Head of caudate nucleus (tissue), 42 donors: ENCODE data around the gene LYST.
"Not testable (repeated sequence)": the region's sequence is repeated elsewhere in the genome, so short reads cannot be mapped to it uniquely, and the experiment has no call there.

Source experiments
- DNase-seq, 42 donors: peaks; one replicate each; pipeline versions ENCODE4 v3.0.0 to v3.0.0-alpha.2; 2020 to 2021; ENCODE audit warnings: mixed read lengths in 7 of 42
- intact Hi-C: fragments of 100-400 bp; cut with DNase I; formaldehyde crosslinking; loops from one replicate; pipeline ENCODE4 v1.15.0; 2022

The LYST gene

GRCh38 chr1:235632506-235633401 is 234.0 kb downstream of the LYST start:
- DNase-seq: no peak
- intact Hi-C loops: no loop called here

- DNase-seq: no peak
- intact Hi-C loops: no loop called here
Observed at GRCh38 chr1:235631816-235632215, 234.9 kb downstream of the LYST start.

GRCh38 chr1:235628316-235629005 is 238.2 kb downstream of the LYST start:
- DNase-seq: no peak
- intact Hi-C loops: no loop called here

GRCh38 chr1:235625831-235626230 is 240.9 kb downstream of the LYST start:
- DNase-seq: no peak
- intact Hi-C loops: no loop called here

- DNase-seq: no peak
- intact Hi-C loops: no loop called here
Observed at GRCh38 chr1:235625340-235625739, 241.4 kb downstream of the LYST start.

- DNase-seq: no peak
Observed at GRCh38 chr1:235624721-235625333, 241.9 kb downstream of the LYST start.

GRCh38 chr1:235622936-235623779 is 243.5 kb downstream of the LYST start:
- intact Hi-C loops: no loop called here
- peak in 2 of 42 donors; percentile 17 to 24 for DNase-seq

More at GRCh38 chr1:235624721-235625333, 241.9 kb downstream of the LYST start:
- intact Hi-C loops: no loop called here

- intact Hi-C loops, DNase-seq: not testable (repeated sequence)
Observed at GRCh38 chr1:235619149-235619548, 247.6 kb downstream of the LYST start.

GRCh38 chr1:235617808-235618207 is 248.9 kb downstream of the LYST start:
- peak in 4 of 42 donors; percentile 24 to 53 (median 42) for DNase-seq
- intact Hi-C loops: no loop called here

GRCh38 chr1:235617140-235617539 is 249.6 kb downstream of the LYST start:
- peak in 8 of 42 donors; percentile 20 to 58 (median 38) for DNase-seq
- intact Hi-C loops: no loop called here

- intact Hi-C loops: no loop called here
- DNase-seq: peak in 10 of 42 donors; percentile 14 to 52 (median 33)
Observed at GRCh38 chr1:235614442-235614954, 252.2 kb downstream of the LYST start.

GRCh38 chr1:235613602-235614001 is 253.1 kb downstream of the LYST start:
- no peak for DNase-seq
- intact Hi-C loops: no loop called here

GRCh38 chr1:235612761-235613160 is 253.9 kb downstream of the LYST start:
- DNase-seq: no peak
- intact Hi-C loops: no loop called here
